K562 (cell line): ENCODE data around the gene HDHD5. TPM values are rescaled to one million over a fixed set of nuclear protein-coding genes. Genes with fewer than 3 reads are reported as not detected.

ENCODE experiments used
- C11orf30 ChIP-seq: fragments of 450-650 bp; IDR thresholded peaks from 2 replicates; pipeline ENCODE4 v1.6.1; 2016; ENCODE audit warnings: low read depth, mild to moderate bottlenecking
- DDX20 ChIP-seq: fragments of 450-650 bp; IDR thresholded peaks from 2 replicates; pipeline ENCODE4 v1.6.1; 2016; ENCODE audit warnings: missing genetic modification characterization, low read depth, mild to moderate bottlenecking, missing compliant biosample characterization, moderate library complexity
- LCOR ChIP-seq: sonication (generic); formaldehyde crosslinking; IDR thresholded peaks from 2 replicates; pipeline ENCODE4 v1.8.0; 2022; ENCODE audit warnings: mild to moderate bottlenecking, missing genetic modification reagents
- NFE2L1 ChIP-seq: fragments of 450-650 bp; IDR thresholded peaks from 2 replicates; pipeline ENCODE4 v1.6.1; 2016; ENCODE audit warnings: missing genetic modification characterization, low read depth, mild to moderate bottlenecking, missing compliant biosample characterization, moderate library complexity, borderline replicate concordance
- PCBP2 ChIP-seq: fragments of 200-400 bp; formaldehyde crosslinking; IDR thresholded peaks from 2 replicates; pipeline ENCODE4 v1.6.1; 2018; ENCODE audit warnings: low read length, low read depth, mild to moderate bottlenecking, moderate library complexity; ENCODE audit not compliant: poor library complexity, severe bottlenecking
- PHF21A ChIP-seq: fragments of 450-650 bp; IDR thresholded peaks from 2 replicates; pipeline ENCODE4 v1.6.1; 2017; ENCODE audit warnings: low read depth, borderline replicate concordance
- POLR3G ChIP-seq: IDR thresholded peaks from 2 replicates; pipeline ENCODE4 v1.6.1; 2011; ENCODE audit not compliant: insufficient read length, insufficient replicate concordance; ENCODE audit errors: extremely low read depth
- RBM15 ChIP-seq: fragments of 200-400 bp; formaldehyde crosslinking; IDR thresholded peaks from 2 replicates; pipeline ENCODE4 v1.6.1; 2018; ENCODE audit warnings: mild to moderate bottlenecking, low read length, moderate library complexity; ENCODE audit not compliant: insufficient read depth
- STAT5B ChIP-seq: fragments of 250-450 bp; sonication (Bioruptor Pico); IDR thresholded peaks from 2 replicates; pipeline ENCODE4 v1.8.0; 2021; ENCODE audit warnings: mild to moderate bottlenecking, inconsistent platforms
- SUPT5H ChIP-seq: fragments of 450-650 bp; IDR thresholded peaks from 2 replicates; pipeline ENCODE4 v1.6.1; 2016
- ZFP36 ChIP-seq: fragments of 150-350 bp; IDR thresholded peaks from 2 replicates; pipeline ENCODE4 v1.6.1; 2018; ENCODE audit warnings: low read length, low read depth; ENCODE audit not compliant: partially characterized antibody
- ZFPM2 ChIP-seq: fragments of 250-450 bp; sonication (Bioruptor Pico); IDR thresholded peaks from 2 replicates; pipeline ENCODE4 v1.5.1; 2022; ENCODE audit warnings: mild to moderate bottlenecking
- ZNF12 ChIP-seq: sonication (generic); formaldehyde crosslinking; IDR thresholded peaks from 2 replicates; pipeline ENCODE4 v1.4.0; 2020; ENCODE audit warnings: mild to moderate bottlenecking, missing genetic modification reagents
- ZNF133 ChIP-seq: fragments of 250-450 bp; sonication (Bioruptor Pico); IDR thresholded peaks from 2 replicates; pipeline ENCODE4 v1.4.0; 2020; ENCODE audit warnings: mild to moderate bottlenecking
- ZNF232 ChIP-seq: sonication (generic); formaldehyde crosslinking; IDR thresholded peaks from 2 replicates; pipeline ENCODE4 v1.8.0; 2022; ENCODE audit warnings: mild to moderate bottlenecking, missing genetic modification reagents
- polyA plus RNA-seq, 8 experiments: library from polyadenylated mRNA; depleted of rRNA in 4 of 8; stranded (reverse) in 5 of 8; unstranded in 3 of 8; fragments of >200 nt; fragmentation: Nextera tagmentation in 2 of 8; fragmentation: Illumina TruSeq in 1 of 8; extraction: Ambion mirVana in 2 of 8; extraction: Trizol in 1 of 8; gene quantifications; 2 replicates each; pipeline versions ENCODE4 v1.2.1 to v1.2.3, GENCODE V29; 2011 to 2014; ENCODE audit warnings: inconsistent platforms in 1 of 8, missing spikeins in 1 of 8
- total RNA-seq, 7 experiments: library from RNA; depleted of rRNA in 6 of 7; stranded (reverse); fragments of >200 nt in 6 of 7; fragmentation: Illumina TruSeq in 2 of 7; extraction: Trizol in 2 of 7; gene quantifications; 2 replicates each; pipeline versions ENCODE4 v1.2.1 to v1.2.3, GENCODE V29; 2011 to 2021; ENCODE audit warnings: low replicate concordance in 1 of 7
- TF ChIP-seq, protein P1 (sequence below): sonication (generic); formaldehyde crosslinking; IDR thresholded peaks from 2 replicates; pipeline ENCODE4 v1.8.1; 2023; ENCODE audit warnings: mild to moderate bottlenecking, missing genetic modification reagents, moderate library complexity
- TF ChIP-seq, protein P2 (sequence below): fragments of 450-650 bp; IDR thresholded peaks from 2 replicates; pipeline ENCODE4 v1.7.0; 2016; ENCODE audit warnings: borderline replicate concordance
- TF ChIP-seq, protein P3 (sequence below): conservative IDR thresholded peaks from 2 replicates; pipeline ENCODE4 v1.6.1; 2011; ENCODE audit warnings: low read depth, mild to moderate bottlenecking, low read length; ENCODE audit not compliant: control insufficient read depth

HDHD5 gene
- total and polyA plus RNA-seq, 9 of the 15 experiments (the other 6 are each of a cell fraction or from before 2014, with no cell fraction given), result 1.6 to 36.6 (median 24.2) TPM

GRCh38 chr22:17172029-17172833 lies 13.2 kb upstream of the HDHD5 start (continued):
- TF ChIP-seq ZNF232 (CRISPR knock-in tag) (no peak), LCOR (CRISPR knock-in tag) (no peak), ZNF133 (CRISPR knock-in tag) (no peak), PHF21A (0 out of 2 replicates have a peak, but pooled peaks have one; percentile 27), ZNF12 (no peak), NFE2L1 (tag) (no peak), C11orf30 (no peak), POLR3G (no peak), PCBP2 (no peak), DDX20 (tag) (no peak), ZFP36 (peak; percentile 26), STAT5B (no peak), RBM15 (no peak), ZFPM2 (CRISPR knock-in tag) (no peak), SUPT5H (no peak)
- TF ChIP-seq, protein P1, sequence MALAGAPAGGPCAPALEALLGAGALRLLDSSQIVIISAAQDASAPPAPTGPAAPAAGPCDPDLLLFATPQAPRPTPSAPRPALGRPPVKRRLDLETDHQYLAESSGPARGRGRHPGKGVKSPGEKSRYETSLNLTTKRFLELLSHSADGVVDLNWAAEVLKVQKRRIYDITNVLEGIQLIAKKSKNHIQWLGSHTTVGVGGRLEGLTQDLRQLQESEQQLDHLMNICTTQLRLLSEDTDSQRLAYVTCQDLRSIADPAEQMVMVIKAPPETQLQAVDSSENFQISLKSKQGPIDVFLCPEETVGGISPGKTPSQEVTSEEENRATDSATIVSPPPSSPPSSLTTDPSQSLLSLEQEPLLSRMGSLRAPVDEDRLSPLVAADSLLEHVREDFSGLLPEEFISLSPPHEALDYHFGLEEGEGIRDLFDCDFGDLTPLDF (CRISPR knock-in tag), result no peak
- TF ChIP-seq, protein P2, sequence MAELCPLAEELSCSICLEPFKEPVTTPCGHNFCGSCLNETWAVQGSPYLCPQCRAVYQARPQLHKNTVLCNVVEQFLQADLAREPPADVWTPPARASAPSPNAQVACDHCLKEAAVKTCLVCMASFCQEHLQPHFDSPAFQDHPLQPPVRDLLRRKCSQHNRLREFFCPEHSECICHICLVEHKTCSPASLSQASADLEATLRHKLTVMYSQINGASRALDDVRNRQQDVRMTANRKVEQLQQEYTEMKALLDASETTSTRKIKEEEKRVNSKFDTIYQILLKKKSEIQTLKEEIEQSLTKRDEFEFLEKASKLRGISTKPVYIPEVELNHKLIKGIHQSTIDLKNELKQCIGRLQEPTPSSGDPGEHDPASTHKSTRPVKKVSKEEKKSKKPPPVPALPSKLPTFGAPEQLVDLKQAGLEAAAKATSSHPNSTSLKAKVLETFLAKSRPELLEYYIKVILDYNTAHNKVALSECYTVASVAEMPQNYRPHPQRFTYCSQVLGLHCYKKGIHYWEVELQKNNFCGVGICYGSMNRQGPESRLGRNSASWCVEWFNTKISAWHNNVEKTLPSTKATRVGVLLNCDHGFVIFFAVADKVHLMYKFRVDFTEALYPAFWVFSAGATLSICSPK, result no peak
- TF ChIP-seq, protein P3, sequence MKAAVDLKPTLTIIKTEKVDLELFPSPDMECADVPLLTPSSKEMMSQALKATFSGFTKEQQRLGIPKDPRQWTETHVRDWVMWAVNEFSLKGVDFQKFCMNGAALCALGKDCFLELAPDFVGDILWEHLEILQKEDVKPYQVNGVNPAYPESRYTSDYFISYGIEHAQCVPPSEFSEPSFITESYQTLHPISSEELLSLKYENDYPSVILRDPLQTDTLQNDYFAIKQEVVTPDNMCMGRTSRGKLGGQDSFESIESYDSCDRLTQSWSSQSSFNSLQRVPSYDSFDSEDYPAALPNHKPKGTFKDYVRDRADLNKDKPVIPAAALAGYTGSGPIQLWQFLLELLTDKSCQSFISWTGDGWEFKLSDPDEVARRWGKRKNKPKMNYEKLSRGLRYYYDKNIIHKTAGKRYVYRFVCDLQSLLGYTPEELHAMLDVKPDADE, result 0 out of 2 replicates have a peak, but pooled peaks have one; percentile 11
